Measurements from ENCODE around the gene ZNF512B. TPM values are rescaled to one million over a fixed set of nuclear protein-coding genes. Genes with fewer than 3 reads are reported as not detected.

Gene ZNF512B
- total RNA-seq, 2 experiments from 2014 or later = 7.2 to 14.3 TPM

DNA sequence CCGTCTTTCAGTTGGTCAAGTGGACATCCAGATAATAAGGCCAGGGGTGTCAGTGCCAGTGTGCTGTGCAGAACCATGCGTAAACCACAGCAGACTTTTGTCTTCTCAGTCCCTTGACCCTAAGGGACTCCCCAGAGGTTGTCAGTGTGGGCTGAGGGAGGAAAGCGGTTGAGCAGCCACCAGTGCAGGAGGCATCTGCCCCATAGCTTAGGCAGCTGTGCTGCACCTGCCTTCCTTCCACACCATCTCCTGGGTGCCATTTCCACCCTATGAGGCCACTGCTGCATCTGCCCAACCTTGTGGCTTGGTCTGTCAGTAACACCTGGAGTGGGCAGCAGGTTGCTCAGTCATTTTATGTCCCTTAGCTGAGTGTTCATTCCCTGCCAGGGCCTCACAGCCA lies 37.2 kb upstream of the ZNF512B start:
- H3K9me2 ChIP-seq (ENCODE audit: insufficient read depth, low read length) = no peaks in the 10 kb centered on the region
- H3K4me1 ChIP-seq (ENCODE audit: insufficient read depth, low read length, poor library complexity, severe bottlenecking) = no peaks in the 10 kb centered on the region
- H3K4me2 ChIP-seq (ENCODE audit: low read length) = no peak overlapping the region
- BruUV-seq (replicated peaks) = no TSS peak
- no peaks in the 10 kb centered on the region for H4K20me1 ChIP-seq (ENCODE audit: insufficient read depth, low read length)
- H3K79me2 ChIP-seq (ENCODE audit: insufficient read depth, low read depth, low read length) = no peaks in the 10 kb centered on the region
- no peak overlapping the region for H2AFZ ChIP-seq (ENCODE audit: low read length)
- H3K27ac ChIP-seq (ENCODE audit: low read depth, low read length, poor library complexity, severe bottlenecking) = no peak overlapping the region
- H3K4me3 ChIP-seq (ENCODE audit: low read depth, low read length, poor library complexity, severe bottlenecking) = no peak overlapping the region
- CTCF ChIA-PET (ENCODE audit: unreplicated experiment) = no interaction called here
- no peak for DNase-seq (ENCODE audit: low spot score)
- H3K36me3 ChIP-seq (ENCODE audit: insufficient read depth, low read length) = peaks cover 87% of the 10 kb centered on the region
- POLR2A ChIA-PET = interaction anchor here (0.6 kb wide), 1 partner anchor 151 kb away, joined by 3 read pairs; no protein-coding TSS in a partner anchor
- no peak for TF ChIP-seq CTCF (conservative IDR thresholded peaks at IDR 0.05; ENCODE audit: low read length)
- TF ChIP-seq EZH2phosphoT487 (IDR thresholded peaks at IDR 0.05; ENCODE audit: borderline replicate concordance, low read depth, low read length) = no peak
- intact Hi-C loops (cut with micrococcal nuclease; ENCODE audit: unreplicated experiment) = no loop called here
- H3K9me3 ChIP-seq (ENCODE audit: low read length) = peaks cover 13% of the 10 kb centered on the region; the same call in 1 of the 2 replicates

GRCh38 chr20:64006490-64006889 lies 36.8 kb upstream of the ZNF512B start:
- H3K4me3 ChIP-seq (ENCODE audit: low read depth, low read length, poor library complexity, severe bottlenecking) = no peak overlapping the region
- H2AFZ ChIP-seq (ENCODE audit: low read length) = no peak overlapping the region
- H3K9me3 ChIP-seq (ENCODE audit: low read length) = peaks cover 13% of the 10 kb centered on the region; the same call in 1 of the 2 replicates
- no peak for TF ChIP-seq EZH2phosphoT487 (IDR thresholded peaks at IDR 0.05; ENCODE audit: borderline replicate concordance, low read depth, low read length)
- TF ChIP-seq CTCF (conservative IDR thresholded peaks at IDR 0.05; ENCODE audit: low read length) = no peak
- ChIA-PET POLR2A (no interaction called here), CTCF (ENCODE audit: unreplicated experiment) (no interaction called here)
- H4K20me1 ChIP-seq (ENCODE audit: insufficient read depth, low read length) = no peaks in the 10 kb centered on the region
- H3K79me2 ChIP-seq (ENCODE audit: insufficient read depth, low read depth, low read length) = no peaks in the 10 kb centered on the region
- DNase-seq (ENCODE audit: low spot score) = no peak
- H3K9me2 ChIP-seq (ENCODE audit: insufficient read depth, low read length) = no peaks in the 10 kb centered on the region
- no TSS peak for BruUV-seq (replicated peaks)
- H3K36me3 ChIP-seq (ENCODE audit: insufficient read depth, low read length) = peaks cover 90% of the 10 kb centered on the region
- no peak overlapping the region for H3K4me2 ChIP-seq (ENCODE audit: low read length)
- no peaks in the 10 kb centered on the region for H3K4me1 ChIP-seq (ENCODE audit: insufficient read depth, low read length, poor library complexity, severe bottlenecking)
- H3K27ac ChIP-seq (ENCODE audit: low read depth, low read length, poor library complexity, severe bottlenecking) = no peak overlapping the region
- intact Hi-C loops (cut with micrococcal nuclease; ENCODE audit: unreplicated experiment) = no loop called here

GRCh38 chr20:64005394-64005793 lies 35.7 kb upstream of the ZNF512B start:
- Histone ChIP-seq H4K20me1 (ENCODE audit: insufficient read depth, low read length) (no peaks in the 10 kb centered on the region), H2AFZ (ENCODE audit: low read length) (no peak overlapping the region), H3K4me2 (ENCODE audit: low read length) (no peak overlapping the region), H3K27ac (ENCODE audit: low read depth, low read length, poor library complexity, severe bottlenecking) (no peak overlapping the region), H3K79me2 (ENCODE audit: insufficient read depth, low read depth, low read length) (no peaks in the 10 kb centered on the region), H3K9me2 (ENCODE audit: insufficient read depth, low read length) (no peaks in the 10 kb centered on the region), H3K4me3 (ENCODE audit: low read depth, low read length, poor library complexity, severe bottlenecking) (no peak overlapping the region), H3K9me3 (ENCODE audit: low read length) (peaks cover 13% of the 10 kb centered on the region; the same call in 1 of the 2 replicates), H3K4me1 (ENCODE audit: insufficient read depth, low read length, poor library complexity, severe bottlenecking) (no peaks in the 10 kb centered on the region), H3K36me3 (ENCODE audit: insufficient read depth, low read length) (peaks cover 88% of the 10 kb centered on the region)
- ChIA-PET CTCF (ENCODE audit: unreplicated experiment) (no interaction called here), POLR2A (no interaction called here)
- TF ChIP-seq EZH2phosphoT487 (IDR thresholded peaks at IDR 0.05; ENCODE audit: borderline replicate concordance, low read depth, low read length) (no peak), CTCF (conservative IDR thresholded peaks at IDR 0.05; ENCODE audit: low read length) (no peak)
- DNase-seq (ENCODE audit: low spot score) = no peak
- BruUV-seq (replicated peaks) = no TSS peak
- intact Hi-C loops (cut with micrococcal nuclease; ENCODE audit: unreplicated experiment) = no loop called here
